WTC11 (cell line): ENCODE results near the gene PRKAR2B. TPM values are rescaled to one million over a fixed set of nuclear protein-coding genes. Genes with fewer than 3 reads are reported as not detected.

ENCODE experiments used
- ATAC-seq: fragments of 200-7000 bp; cut with Tn5 transposase; 2 replicates; pipeline ENCODE4 v1.10.0; 2021; ENCODE audit warnings: mild to moderate bottlenecking, moderate library complexity
- CTCF ChIA-PET: fragments of 300-600 bp; sonication (Branson Sonifier 250); formaldehyde crosslinking; loops from one replicate; lab custom pipeline; 2021; ENCODE audit warnings: antibody characterized with exemption; lab: Charles Lee
- POLR2A ChIA-PET: fragments of 350-600 bp; sonication (Branson Sonifier 250); formaldehyde crosslinking; loops from one replicate; lab custom pipeline; 2021; ENCODE audit warnings: antibody characterized with exemption; lab: Charles Lee
- DNase-seq: peaks from one replicate; pipeline ENCODE4 v3.0.0; 2021; ENCODE audit warnings: low spot score
- H3K27ac Mint-ChIP-seq: 2 replicates; pipeline ENCODE4 v1.8.0; 2021; ENCODE audit warnings: mixed read lengths
- H3K27me3 Mint-ChIP-seq: 2 replicates; pipeline ENCODE4 v1.8.0; 2021; ENCODE audit warnings: low read depth, mild to moderate bottlenecking, moderate library complexity, mixed read lengths
- H3K36me3 Mint-ChIP-seq: 2 replicates; pipeline ENCODE4 v1.8.0; 2021; ENCODE audit warnings: mixed read lengths
- H3K4me1 Mint-ChIP-seq: 2 replicates; pipeline ENCODE4 v1.8.0; 2022; ENCODE audit warnings: mixed read lengths
- H3K4me3 Mint-ChIP-seq: 2 replicates; pipeline ENCODE4 v1.8.0; 2021; ENCODE audit warnings: mild to moderate bottlenecking, moderate library complexity, mixed read lengths
- H3K9me3 Mint-ChIP-seq: 2 replicates; pipeline ENCODE4 v1.8.0; 2021; ENCODE audit warnings: mixed read lengths
- ATF1 ChIP-seq: sonication (generic); formaldehyde crosslinking; IDR thresholded peaks from 2 replicates; pipeline ENCODE4 v1.8.1; 2023; ENCODE audit warnings: mild to moderate bottlenecking, moderate library complexity, missing genetic modification reagents
- CREB1 ChIP-seq: sonication (generic); formaldehyde crosslinking; IDR thresholded peaks from 2 replicates; pipeline ENCODE4 v1.8.0; 2023; ENCODE audit warnings: mild to moderate bottlenecking, missing genetic modification reagents
- CTCF ChIP-seq: fragments of 200-600 bp; IDR thresholded peaks from 2 replicates; pipeline ENCODE4 v1.8.0; 2022; ENCODE audit warnings: antibody characterized with exemption
- ERG ChIP-seq: fragments of 250-450 bp; sonication (Bioruptor Pico); IDR thresholded peaks from 2 replicates; pipeline ENCODE4 v1.8.0; 2021; ENCODE audit warnings: mild to moderate bottlenecking
- FOXJ3 ChIP-seq: sonication (generic); formaldehyde crosslinking; IDR thresholded peaks from 2 replicates; pipeline ENCODE4 v1.9.0; 2021; ENCODE audit warnings: missing genetic modification reagents, mild to moderate bottlenecking, borderline replicate concordance
- FOXK1 ChIP-seq: sonication (generic); formaldehyde crosslinking; IDR thresholded peaks from 2 replicates; pipeline ENCODE4 v1.8.0; 2022; ENCODE audit warnings: mild to moderate bottlenecking, moderate library complexity, missing genetic modification reagents
- JAZF1 ChIP-seq: fragments of 250-450 bp; sonication (Bioruptor Pico); IDR thresholded peaks from 2 replicates; pipeline ENCODE4 v1.9.0; 2021; ENCODE audit warnings: moderate library complexity, mild to moderate bottlenecking, inconsistent platforms
- SMAD4 ChIP-seq: sonication (generic); formaldehyde crosslinking; IDR thresholded peaks from 2 replicates; pipeline ENCODE4 v1.8.0; 2022; ENCODE audit warnings: mild to moderate bottlenecking, missing genetic modification reagents
- USF2 ChIP-seq: sonication (generic); formaldehyde crosslinking; IDR thresholded peaks from 2 replicates; pipeline ENCODE4 v1.8.1; 2023; ENCODE audit warnings: mild to moderate bottlenecking, missing genetic modification reagents, moderate library complexity
- ZMAT4 ChIP-seq: fragments of 250-450 bp; sonication (Bioruptor Pico); IDR thresholded peaks from 2 replicates; pipeline ENCODE4 v1.9.0; 2021; ENCODE audit warnings: mild to moderate bottlenecking
- ZNF281 ChIP-seq: sonication (generic); formaldehyde crosslinking; IDR thresholded peaks from 2 replicates; pipeline ENCODE4 v1.8.0; 2023; ENCODE audit warnings: mild to moderate bottlenecking, missing genetic modification reagents
- ZNF317 ChIP-seq: sonication (generic); formaldehyde crosslinking; IDR thresholded peaks from 2 replicates; pipeline ENCODE4 v1.8.1; 2023; ENCODE audit warnings: low read depth, mild to moderate bottlenecking, moderate library complexity, missing genetic modification reagents, borderline replicate concordance
- ZNF416 ChIP-seq: fragments of 250-450 bp; sonication (Bioruptor Pico); IDR thresholded peaks from 2 replicates; pipeline ENCODE4 v1.9.0; 2021; ENCODE audit warnings: mild to moderate bottlenecking, inconsistent platforms
- ZNF423 ChIP-seq: fragments of 250-450 bp; sonication (Bioruptor Pico); IDR thresholded peaks from 2 replicates; pipeline ENCODE4 v2.1.2; 2022; ENCODE audit warnings: mild to moderate bottlenecking, moderate library complexity
- ZNF512 ChIP-seq: sonication (generic); formaldehyde crosslinking; IDR thresholded peaks from 2 replicates; pipeline ENCODE4 v1.8.1; 2022; ENCODE audit warnings: missing genetic modification reagents, borderline replicate concordance
- ZSCAN18 ChIP-seq: fragments of 250-450 bp; sonication (Bioruptor Pico); IDR thresholded peaks from 2 replicates; pipeline ENCODE4 v2.1.2; 2022; ENCODE audit warnings: mild to moderate bottlenecking, moderate library complexity
- total RNA-seq: library from RNA; stranded (reverse); gene quantifications from 3 replicates; pipeline ENCODE4 v1.2.3, GENCODE V29; 2021

The PRKAR2B gene
- total RNA-seq, 1 experiment from 2014 or later = 29.6 TPM

GRCh38 chr7:107196834-107197610 lies 152.5 kb downstream of the PRKAR2B start (continued):
- TF ChIP-seq ZNF317 (CRISPR knock-in tag) = no peak
- no peak for TF ChIP-seq FOXK1
- TF ChIP-seq USF2 (CRISPR knock-in tag) = no peak
- no peak for TF ChIP-seq ATF1 (CRISPR knock-in tag)
- no peak for TF ChIP-seq ERG (CRISPR knock-in tag)

GRCh38 chr7:107201795-107202450 lies 157.4 kb downstream of the PRKAR2B start:
- ChIA-PET POLR2A (no interaction called here), CTCF (interaction anchor here (1.5 kb wide), 1 partner anchor 254 kb away, joined by 4 read pairs; no protein-coding TSS in a partner anchor)
- peak; percentile 57 for DNase-seq
- TF ChIP-seq CREB1 (CRISPR knock-in tag) = no peak
- TF ChIP-seq ZNF281 = no peak
- no peak for TF ChIP-seq ZSCAN18
- no peak for TF ChIP-seq ZNF512 (CRISPR knock-in tag)
- no peak for TF ChIP-seq CTCF
- no peak for TF ChIP-seq JAZF1 (CRISPR knock-in tag)
- no peak for TF ChIP-seq SMAD4 (CRISPR knock-in tag)
- TF ChIP-seq ZNF423 (CRISPR knock-in tag) = no peak
- TF ChIP-seq FOXJ3 (CRISPR knock-in tag) = no peak
- TF ChIP-seq ZMAT4 (CRISPR knock-in tag) = no peak
- TF ChIP-seq ZNF416 (CRISPR knock-in tag) = no peak
- H3K36me3 Mint-ChIP-seq = peaks cover 31% of the 10 kb centered on the region
- no peaks in the 10 kb centered on the region for H3K27me3 Mint-ChIP-seq
- H3K27ac Mint-ChIP-seq = no peak overlapping the region
- no peaks in the 10 kb centered on the region for H3K4me1 Mint-ChIP-seq
- H3K9me3 Mint-ChIP-seq = no peaks in the 10 kb centered on the region
- H3K4me3 Mint-ChIP-seq = no peak overlapping the region
- peak; percentile 95 for ATAC-seq
